ENCODE data around the gene FCAMR.

The FCAMR gene

GRCh38 chr1:206955476-206956451 is 14.5 kb downstream of the FCAMR start:
- DNase-seq, result no peak

DNA sequence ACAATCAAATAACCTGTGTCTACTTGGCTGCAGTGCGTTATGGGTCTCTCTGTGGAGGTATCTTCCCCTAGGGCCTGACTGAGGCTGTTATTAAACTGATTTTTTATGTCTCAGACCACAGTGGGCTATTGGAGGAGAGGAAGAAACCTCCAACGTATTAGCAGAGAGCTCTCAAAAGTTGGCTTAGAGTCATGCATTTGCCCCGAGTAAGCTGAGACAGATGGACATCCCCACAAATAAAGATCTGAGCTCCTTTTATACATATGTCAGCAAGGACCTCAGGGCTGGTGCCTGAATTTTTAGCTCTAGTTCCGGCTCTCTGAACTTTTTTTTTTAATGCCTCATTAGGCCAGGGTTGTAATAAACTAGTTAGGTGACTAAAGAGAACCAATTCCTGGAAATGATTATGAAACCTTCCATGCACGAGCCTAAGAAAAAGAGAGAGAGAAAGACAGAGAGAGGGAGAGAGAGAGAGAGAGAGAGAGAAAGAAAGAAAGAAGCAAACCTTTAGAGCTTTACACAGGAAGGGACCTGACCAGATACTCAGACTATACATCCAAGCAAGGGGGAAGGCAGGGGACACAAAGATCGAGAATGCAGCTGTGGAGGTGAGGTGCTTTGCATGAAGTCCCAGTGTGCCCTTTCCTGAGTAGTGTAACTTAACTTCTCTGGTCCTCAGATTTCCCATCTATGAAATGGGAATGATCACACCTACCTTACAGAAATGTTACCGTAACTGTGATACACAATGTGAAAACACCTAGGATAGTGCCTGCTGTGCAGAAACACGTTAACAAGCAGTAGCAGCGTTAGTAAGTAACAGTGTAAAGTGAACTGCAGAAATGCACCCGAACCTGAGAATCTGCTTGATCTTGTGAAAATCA is 15.6 kb downstream of the FCAMR start:
- DNase-seq, result no peak

DNA sequence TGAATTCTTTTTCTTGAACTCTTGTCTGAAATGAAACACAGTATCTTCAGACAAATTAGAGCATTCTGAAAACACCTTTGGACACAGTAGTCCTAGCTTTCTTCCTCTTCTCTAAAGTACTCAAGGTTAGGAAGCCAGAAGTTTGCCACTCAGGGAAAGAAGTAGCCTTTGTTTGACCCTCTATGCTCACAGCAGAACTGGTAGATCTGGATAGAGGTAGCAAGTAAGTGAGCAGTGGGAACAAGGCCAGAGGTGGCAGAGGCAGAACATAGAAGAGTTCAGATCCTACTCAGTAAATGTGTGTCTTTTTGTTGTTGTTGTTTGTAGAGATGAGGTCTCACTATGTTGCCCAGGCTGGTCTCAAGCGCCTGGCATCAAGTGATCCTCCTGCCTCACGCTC is 16.6 kb downstream of the FCAMR start:
- no peak for DNase-seq

GRCh38 chr1:206953126-206953525 is 17.1 kb downstream of the FCAMR start:
- DNase-seq, result no peak

DNA sequence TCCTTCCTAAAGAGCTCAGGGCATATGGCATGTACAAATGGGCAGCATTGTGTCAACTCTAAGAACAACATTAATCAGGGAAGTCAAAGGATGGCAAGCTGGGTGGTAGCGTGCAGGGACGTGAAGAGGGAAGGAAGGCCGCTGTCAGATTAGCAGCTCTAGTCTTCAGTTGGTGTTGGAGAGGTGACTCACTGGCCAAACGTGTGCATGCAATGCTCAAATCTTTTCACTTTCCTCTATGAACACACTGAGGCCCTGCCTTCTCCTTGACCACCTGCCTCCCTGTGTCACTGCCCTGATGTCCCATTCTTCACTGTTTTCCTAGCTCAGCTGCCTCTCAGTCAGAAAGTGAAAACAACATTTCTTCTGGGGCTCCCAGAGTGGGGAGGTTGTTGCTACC is 18.1 kb downstream of the FCAMR start:
- no peak for DNase-seq

DNA sequence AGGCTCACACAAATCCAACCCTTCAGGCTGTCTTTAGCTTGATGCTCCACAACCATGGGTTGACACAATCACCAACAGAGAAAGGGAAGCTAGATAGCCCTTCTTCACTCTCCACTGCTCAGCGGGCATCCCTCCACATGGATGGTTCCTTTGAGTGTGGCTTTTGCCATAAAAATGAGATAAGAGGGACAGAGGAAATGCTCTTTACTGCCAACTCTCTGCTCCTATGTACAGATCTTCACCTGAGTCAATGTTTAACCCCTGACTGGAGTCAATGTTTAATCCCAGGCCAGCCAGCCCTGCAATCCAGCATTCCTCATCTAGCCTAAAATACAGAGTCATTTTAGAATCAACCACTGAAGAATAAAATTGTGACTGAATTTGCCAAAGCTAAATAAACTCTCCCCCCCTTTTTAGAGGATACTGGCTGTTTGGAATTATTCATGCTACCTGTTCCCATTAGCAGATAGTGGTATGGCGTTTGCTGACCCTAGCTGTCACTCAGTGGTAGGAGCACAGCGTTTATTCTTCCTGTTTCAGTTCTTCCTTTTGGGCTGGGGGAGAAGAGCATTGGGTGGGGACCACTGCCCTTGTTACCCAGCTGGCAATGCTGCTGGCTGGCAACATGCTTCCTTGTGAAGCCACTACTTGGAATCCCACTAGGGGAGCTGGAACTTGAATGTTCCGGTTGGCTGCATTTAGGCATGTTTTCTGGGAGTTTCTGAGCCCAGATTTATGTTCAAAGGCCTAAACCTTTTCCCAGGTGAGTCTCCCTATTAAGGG is 18.8 kb downstream of the FCAMR start:
- DNase-seq, result no peak

DNA sequence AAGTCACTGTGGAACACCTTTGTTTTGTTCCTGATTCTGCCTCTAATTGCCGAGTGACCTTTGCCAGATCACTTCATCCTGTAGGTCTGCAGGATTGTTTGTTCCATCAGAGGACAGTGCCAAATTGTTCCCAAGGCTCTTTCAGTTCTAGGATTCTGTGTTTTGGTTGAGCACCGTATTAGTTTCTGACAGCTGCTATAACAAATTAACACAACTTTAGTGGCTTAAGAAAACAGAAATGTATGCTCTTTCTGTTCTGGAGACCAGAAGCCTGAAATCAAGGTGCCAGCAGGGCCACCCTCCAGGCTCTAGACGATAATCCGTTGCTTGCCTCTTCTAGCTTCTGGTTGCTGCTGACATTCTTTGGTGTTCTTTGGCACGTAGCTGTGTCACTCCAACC is 20.6 kb downstream of the FCAMR start:
- no peak for DNase-seq

GRCh38 chr1:206949208-206949607 is 21.1 kb downstream of the FCAMR start:
- DNase-seq, result no peak

GRCh38 chr1:206947255-206947654 is 23.0 kb downstream of the FCAMR start:
- no peak for DNase-seq

- DNase-seq, result no peak
Observed at GRCh38 chr1:206946261-206946660, 24.0 kb downstream of the FCAMR start, which contains the start of gene PIGR. Gene PIGR, minus strand, starts transcription at chr1:206946466. Its CDS starts 5,935 bp downstream, at chr1:206940531.

DNA sequence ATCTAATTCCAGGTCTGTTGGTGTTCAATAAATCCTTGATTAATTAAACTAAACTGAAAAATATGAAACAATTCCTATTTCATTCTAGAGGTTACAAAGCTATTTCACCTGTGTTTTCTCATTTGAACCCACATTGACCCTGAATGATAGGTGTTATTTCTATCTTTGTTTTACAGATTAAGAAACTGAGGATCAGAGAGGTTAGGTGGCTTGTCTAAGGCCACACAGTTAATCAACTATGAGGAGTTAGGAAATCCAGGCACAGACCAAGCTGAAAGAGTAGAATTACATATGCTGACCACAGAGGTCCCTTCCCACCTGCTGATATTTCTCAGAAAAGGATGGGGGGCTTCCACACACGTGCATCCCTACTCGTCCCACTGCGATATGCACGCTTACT is 24.5 kb downstream of the FCAMR start:
- DNase-seq, result no peak

- DNase-seq, result no peak
Observed at GRCh38 chr1:206944703-206945102, 25.6 kb downstream of the FCAMR start.

DNA sequence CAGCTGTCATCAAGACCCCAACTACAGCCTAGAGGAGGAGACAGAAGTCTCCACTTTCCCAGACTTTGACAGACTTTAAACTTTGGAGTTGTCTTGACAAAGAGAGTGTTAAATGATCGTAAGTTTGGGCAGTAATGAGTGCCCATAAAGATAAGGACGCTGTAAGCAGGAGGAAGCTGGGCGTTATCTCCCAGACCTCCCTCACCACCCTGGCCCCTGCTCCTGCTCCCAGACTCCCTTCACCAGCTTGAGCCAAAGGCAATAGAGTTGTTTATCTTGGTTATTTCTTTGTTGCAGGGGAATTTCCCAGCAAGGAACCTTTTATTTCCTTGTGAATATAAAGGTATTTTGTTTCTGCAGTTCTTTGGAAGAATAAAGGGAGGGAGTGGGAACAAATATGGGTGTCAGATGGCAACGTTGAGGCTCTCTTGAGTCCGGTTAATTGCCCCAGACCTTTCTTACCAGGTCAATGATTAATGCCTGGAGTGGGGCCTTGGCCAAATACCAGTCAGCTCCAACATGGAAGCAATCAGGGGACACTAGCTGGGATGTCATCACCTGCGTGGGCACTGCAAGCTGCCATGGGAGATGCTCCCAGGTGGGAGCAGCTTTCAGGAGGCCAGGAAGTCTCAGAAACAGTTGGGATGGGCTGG is 28.4 kb downstream of the FCAMR start:
- no peak for DNase-seq

- DNase-seq, result no peak
Observed at GRCh38 chr1:206940588-206940936, 29.7 kb downstream of the FCAMR start.

DNA sequence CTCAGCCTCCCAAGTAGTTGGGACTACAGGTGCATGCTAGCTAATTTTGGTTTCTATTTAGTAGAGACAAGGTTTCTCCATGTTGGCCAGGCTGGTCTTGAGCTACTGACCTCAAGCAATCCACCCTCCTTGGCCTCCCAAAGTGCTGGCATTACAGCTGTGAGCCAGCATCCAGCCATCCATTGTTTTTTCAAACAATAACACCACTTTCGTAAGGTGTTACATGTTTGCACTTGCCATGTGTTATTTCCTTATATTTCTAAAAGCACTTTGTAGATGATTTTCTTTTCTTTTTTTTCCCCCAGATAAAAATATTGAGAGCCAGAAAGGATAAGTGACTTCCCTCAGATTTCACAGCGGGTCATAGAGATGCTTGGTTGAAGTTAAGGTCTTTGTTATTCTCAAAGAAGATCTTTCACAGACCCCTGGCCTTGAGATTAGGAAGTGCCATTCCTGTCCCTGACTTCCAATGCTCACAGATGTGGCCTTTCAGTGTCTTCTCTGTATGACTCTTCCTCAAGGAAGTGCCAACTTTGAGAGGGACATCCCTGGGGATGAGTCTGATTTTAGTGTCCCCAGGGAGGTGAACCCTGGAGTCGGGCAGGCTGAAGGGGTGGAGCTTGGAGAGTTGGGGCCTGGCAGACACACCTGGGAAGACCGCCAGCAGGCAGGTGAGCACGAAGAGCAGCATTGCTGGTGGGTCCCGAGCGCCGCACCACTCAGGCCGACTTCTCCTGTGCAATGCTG is 30.2 kb downstream of the FCAMR start:
- no peak for DNase-seq

GRCh38 chr1:206939131-206939530 is 31.1 kb downstream of the FCAMR start:
- no peak for DNase-seq

- DNase-seq, result no peak
Observed at GRCh38 chr1:206937425-206937824, 32.8 kb downstream of the FCAMR start.

- no peak for DNase-seq
Observed at GRCh38 chr1:206935491-206936067, 34.7 kb downstream of the FCAMR start.

DNA sequence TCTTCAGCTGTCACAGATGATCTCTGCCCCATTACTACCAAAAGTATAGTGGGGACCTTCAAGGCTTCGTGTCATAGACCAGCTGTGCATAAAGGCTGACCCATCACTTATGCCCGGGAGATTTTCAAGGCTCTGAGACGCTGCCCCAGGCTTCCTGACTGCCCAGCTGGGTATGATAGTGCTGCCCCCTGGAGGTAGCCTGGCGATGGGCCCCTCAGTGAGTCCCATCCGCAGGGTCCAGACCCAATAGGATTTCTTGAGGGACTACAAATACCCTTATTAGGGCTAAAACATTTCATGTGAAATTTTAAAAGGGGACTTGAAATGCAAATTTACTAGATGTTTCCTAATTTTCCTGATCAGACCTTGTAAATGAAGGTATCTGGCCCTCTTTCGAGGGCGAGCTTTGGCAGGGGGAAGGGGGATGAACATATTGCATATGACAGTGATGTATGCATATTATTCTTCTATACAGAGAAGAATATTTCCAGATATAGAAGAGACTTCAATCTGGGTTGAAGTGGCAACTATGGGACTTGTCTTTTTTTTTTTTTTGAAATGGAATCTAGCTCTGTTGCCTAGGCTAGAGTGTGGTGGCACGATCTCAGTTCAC is 36.8 kb downstream of the FCAMR start:
- DNase-seq, result no peak

DNA sequence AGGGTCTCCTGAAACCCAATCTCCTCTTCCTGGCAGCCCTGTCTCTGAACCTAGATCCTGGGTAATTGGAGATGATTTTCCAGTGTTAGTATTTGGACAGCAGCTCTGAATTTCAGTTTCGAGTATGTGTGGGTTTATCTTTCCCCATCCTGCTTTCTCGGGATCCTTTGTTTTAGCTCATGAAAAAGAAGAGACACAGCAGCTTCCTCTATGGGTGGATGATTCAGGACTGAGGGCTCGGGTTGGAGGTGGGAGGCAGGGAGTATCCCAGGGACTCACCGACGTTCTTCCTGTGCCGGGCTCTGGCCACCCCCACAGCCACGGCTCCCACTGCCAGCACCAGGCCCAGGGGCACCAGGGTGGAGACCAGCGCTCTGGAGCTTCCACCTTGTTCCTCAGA is 38.1 kb downstream of the FCAMR start:
- DNase-seq, result no peak

DNA sequence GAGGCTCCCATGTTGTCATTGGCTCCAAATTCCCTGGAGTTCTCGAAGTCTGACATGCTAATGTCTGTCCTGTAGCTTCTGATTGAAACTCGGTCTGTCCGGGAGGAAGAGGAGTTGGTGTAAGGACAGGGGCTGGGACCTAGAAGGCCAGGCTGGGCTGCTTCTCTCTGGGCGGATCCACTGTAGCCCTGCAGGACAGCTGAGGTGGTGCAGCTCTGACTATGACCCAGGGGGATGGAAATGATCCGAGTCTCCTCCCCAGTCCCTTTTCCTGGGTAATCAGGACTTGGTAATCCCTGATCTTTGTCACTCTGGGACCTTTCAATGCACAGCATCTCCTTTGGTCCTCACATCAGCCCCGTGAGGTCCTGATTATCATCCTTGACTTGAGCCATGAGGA is 38.6 kb downstream of the FCAMR start:
- no peak for DNase-seq

Data from NCI-H345 (cell line).